SKM-1 (cell line): Measurements from ENCODE around the gene CORO1C.

Source experiments
- DNase-seq: peaks from one replicate; lab custom pipeline; 2025; ENCODE audit not compliant: unreplicated experiment; lab: John Stamatoyannopoulos, UW

CORO1C gene

DNA sequence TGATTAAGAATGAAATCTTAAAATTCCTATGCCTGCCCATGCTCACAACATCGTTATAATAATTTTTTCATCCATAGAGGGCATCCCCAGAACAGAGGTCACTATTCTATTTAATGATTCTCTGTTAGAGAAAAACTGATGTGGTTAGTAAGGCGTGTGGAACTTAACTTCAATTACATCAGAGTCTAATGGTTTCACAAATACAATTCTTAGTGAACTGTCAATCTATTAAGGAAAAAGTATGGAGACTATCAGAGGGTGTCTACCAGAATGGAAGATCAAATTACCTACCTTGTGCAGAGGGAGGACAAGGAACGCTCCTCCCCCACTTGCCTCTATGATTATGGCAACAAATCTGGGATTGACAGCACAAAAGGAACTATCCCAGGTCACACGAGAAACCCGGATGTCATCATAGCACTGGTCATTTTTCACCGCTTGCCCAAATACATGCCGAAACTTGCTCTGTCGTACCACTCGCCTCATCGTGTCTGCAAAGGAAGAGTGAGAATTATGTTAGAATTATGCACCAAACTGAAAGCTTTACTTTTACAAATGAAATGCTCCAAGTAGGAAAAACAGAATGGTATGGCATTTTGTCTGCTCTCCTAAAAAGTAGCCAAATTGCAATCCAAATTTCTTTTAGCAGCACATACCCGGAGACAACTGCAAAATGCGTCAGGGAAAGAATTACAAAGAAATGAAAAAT lies 30.3 kb downstream of the CORO1C start:
- no peak for DNase-seq

GRCh38 chr12:108699955-108700563 lies 31.3 kb downstream of the CORO1C start:
- DNase-seq: no peak

- no peak for DNase-seq
Measured at GRCh38 chr12:108697905-108698304, 33.4 kb downstream of the CORO1C start.

GRCh38 chr12:108696996-108697290 lies 34.4 kb downstream of the CORO1C start:
- DNase-seq: no peak

DNA sequence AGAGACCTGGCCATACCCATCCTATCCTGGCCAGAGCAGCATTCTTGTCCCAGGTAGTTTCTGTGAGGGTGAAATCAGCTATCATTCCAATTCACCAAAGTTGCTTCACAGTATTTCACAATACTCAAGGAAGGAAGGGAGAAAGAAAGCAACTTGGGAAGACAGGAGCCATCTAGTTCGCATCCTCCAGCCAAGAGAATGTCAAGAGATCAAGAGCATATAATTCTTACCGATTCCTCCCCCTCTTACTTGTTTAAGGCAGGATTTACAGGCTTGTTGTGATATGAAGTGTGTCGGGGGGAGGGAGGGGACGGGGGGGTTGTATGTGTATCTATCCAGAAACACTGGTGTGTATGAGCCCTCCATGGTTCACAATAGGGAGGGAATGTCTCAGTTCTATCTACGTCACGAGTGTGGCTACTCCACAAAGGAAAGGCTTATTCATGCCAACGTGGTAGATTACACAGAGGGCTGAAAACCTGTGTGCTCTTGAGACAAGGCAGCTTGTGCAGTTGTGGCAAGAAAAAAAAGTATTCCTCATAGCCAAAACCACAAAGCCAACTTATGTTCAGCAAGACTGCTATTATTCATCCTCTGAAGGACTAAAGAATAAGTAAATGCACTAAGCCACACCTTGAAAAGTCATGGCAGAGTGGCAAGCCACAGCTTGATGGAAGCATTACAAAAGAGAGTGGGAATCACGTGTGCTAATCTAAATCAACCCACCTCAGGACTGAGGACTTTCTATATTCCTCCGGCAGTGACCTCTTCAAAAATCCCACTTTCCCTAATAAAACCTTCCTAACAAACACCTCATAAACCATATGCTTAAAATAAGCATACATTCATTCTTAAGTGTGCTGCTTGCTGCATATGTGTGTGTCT lies 35.0 kb downstream of the CORO1C start:
- DNase-seq: no peak

DNA sequence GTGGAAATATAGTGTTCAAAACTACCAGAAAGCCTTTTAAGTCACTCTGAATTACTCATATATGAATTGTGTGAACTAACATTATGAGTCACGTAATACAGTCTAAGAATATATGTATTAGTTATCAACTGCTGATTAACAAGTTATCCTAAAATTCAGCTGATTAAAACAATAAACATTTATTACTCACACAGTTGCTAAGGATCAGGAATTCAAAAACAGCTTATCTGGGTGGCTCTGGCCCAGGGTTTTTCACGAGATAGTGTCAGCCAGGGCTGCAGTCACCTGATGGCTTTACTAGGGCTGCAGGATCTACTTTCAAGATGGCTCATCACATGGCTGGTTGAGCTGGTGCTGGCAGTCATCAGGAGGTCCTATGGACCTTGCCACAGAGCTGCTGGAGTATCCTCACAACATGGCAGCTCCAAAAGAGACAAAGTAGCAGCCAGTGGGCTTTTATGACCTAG lies 36.5 kb downstream of the CORO1C start:
- DNase-seq: no peak

- no peak for DNase-seq
Measured at GRCh38 chr12:108693751-108694150, 37.6 kb downstream of the CORO1C start.

DNA sequence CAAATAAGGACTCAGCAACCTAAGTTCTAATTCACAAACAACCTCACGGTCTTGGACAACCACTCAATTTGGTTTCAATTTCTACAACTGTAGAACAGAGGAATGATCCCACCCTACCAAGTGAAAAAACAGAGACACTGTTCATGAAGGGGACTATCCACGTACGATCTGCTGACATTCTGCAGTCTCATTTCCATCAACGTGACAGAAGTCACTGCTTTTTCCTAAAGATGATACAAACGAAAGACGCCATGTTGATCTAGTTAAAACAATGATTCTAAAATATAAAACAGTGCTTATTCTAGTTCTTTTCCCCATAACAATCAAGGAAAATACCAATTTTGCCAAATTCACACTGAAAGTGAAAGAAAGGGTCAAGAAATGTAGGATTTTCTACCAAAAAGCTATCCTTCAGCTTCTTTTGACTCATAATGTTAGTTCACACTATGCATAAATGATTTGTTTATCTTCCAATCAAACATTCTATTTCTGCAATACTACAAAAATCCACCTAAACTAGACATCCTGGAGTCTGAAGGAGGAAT lies 38.1 kb downstream of the CORO1C start:
- DNase-seq: no peak

GRCh38 chr12:108691998-108692808 lies 39.1 kb downstream of the CORO1C start:
- no peak for DNase-seq

DNA sequence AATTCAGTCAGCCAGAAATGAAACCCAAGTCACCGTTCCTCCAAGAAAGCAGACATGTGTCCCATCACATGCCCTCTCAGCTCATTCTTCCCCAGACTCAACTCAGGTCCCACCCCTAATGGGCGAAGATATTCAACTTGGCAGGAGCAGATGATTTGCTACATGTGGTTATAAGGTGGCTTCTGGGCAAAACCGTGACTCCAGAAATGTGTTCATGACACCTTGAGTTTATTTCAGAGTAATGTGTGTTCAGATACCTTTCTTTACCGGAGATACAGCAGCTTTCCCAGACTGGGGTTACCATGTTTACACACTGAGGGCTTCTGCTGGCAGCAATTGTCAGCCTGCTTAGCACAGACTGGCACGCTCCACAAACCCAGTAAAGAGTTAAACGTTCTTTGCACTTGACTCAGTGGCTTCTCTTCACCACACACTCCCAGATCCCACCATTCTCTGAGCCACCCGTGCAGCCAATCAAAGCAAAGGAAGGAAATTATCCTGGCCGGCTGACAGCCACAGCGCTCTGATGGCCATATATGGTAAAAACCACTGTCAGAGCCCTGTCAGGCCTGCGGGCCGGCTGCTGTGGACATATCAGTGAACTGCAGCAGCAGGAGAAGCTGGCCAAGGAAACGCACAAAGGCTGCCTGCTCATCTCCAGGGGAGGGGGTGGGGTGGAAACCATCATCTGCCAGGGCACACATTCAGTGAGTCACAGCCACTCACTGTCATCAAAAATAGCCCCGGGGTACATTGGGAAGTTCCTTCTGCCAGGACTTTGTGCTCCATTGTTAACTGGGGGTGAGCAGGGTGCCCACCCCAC lies 39.9 kb downstream of the CORO1C start:
- peak; percentile 14 for DNase-seq

GRCh38 chr12:108690542-108691174 lies 40.7 kb downstream of the CORO1C start:
- DNase-seq: no peak

DNA sequence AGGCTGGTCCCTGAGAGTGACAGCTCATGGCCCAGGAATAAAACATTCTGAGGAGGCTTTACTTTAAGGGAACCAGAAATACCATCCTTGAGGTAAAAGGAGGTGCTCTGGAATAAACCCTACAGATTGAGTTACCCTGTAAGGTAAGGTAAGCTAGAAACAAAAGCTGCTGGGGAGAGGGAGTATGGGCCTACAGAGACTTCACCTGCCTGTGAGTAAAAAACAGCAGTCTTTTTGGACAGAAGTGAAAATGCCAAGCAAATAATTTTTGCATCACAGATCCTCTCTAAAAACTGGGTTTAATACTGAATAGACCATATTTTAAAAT lies 41.2 kb downstream of the CORO1C start:
- no peak for DNase-seq

DNA sequence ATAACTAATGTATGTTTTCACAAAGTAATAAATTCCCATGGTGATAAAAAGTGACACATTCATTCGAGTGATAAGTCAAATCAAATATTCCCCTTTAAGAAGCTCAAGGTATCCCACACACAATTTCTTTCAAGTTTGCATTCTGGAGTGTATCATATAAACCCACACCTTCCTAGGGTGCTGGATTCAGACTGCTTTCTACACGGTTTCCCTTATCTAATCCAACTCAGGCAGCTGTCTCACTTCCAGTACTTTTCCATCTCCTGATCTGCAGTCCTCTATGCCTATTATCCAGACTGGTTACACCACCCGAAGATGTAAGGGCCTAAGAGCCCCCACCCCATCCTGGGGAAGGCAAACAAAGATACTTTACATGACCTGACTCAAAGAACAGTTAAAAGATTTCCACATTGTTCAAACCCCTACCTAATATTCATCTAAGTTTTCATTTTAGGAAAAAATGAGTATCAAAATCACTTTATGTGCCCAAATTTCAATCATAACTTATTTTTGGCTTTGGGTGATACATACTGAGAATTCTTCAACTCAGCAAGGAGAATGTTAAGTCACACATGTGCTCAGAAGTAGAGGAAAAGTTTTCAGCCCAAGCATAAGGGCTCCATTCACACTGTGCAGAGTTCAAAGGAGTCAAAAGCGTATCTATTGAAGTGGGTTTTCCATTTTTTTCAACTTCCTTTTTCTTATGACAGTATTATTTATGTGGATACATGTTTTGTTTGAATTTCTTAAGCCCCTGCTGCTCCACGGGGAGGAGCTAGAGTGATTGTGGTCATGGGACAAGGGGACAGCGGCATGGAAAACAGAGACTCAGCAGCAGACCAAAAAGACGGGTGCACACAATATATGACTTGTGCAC lies 41.8 kb downstream of the CORO1C start:
- DNase-seq: no peak

GRCh38 chr12:108686780-108687179 lies 44.5 kb downstream of the CORO1C start:
- DNase-seq: no peak

DNA sequence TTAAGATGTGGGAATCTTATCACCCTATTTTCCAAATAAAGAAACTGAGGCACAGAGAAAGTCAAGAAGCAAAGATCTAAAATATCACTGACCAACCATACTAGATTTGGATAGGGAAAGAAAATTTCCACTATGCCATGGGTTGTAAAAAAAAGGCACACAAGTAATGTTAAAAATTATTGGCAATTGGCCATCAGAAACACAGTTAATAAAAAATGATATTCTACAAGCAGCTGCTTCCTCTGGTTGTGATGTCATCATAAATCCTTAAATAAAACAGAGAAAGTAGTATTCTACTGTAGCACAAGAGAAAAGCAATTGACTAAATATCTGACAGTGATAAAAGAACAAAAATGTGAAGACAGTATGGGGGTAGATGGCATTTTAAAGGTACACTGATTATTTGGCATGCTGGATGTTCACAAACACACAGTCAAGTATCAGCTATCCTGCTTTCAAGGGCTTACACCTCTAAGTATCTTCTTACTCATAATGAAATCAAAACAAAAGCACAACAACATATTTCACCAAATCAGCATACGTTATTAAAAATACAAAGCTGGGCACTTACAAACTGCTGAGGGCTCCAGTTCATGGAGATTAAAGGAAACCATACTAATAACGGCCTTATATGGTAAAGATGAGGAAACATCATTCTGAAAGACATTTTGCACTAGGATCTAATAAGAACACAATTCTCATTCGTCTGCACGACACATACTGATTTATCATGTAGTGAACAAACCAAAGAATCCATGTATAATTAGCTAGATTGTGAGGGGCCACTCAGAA lies 45.7 kb downstream of the CORO1C start:
- no peak for DNase-seq

DNA sequence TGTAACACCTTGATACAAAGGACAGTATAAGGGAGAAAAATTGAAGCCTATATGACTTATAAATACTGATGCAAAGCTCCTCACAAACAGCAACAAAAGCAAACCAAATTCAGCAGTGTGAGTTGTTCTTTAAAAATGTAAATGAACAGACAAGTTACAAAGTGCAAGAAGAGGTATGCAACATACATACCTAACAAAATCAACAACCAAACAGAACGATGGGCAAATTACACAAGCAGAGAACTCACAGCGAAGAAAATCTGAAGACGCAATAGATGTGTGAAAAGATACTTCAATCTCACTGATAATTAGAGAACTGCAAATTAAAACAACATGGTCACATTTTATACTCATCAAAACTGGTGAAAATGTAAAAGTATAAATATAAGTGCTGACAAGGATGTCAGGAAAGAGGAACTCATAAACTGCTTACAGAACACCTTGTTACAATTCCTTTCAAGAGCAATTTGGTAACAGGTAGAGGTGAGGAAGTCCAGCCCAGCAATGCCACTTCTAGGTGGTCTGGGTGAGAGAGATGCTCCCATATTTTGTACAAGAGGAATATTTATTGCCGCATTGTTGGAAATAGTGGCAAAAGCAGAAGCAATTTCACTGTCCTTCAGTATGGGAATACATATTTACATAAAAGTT lies 47.3 kb downstream of the CORO1C start:
- DNase-seq: no peak

DNA sequence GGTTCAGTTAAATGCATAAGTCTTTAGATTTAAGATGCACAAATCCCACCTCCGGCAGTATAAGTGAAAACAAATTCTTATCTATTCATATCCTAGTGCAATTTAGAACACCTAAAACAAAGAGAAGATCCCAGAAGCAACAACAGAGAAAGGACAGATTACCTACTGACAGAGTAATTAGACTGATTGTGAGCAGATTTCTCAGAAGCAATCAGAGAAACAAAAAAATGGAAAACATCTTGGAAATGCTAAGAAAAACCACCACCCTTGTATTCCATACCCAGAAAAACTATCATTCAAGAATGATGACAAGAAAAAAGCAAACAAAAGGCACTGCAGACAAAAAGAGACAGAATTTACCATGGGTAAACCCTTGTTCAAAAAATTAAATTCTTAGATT lies 50.0 kb downstream of the CORO1C start:
- DNase-seq: no peak
